GM21381 (cell line): ENCODE results near the gene BOC.

ENCODE experiments used
- ATAC-seq: cut with Tn5 transposase; IDR thresholded peaks from one replicate; pipeline ENCODE4 v1.9.1; 2021; ENCODE audit warnings: mild to moderate bottlenecking, moderate library complexity; ENCODE audit not compliant: unreplicated experiment

The BOC gene

DNA sequence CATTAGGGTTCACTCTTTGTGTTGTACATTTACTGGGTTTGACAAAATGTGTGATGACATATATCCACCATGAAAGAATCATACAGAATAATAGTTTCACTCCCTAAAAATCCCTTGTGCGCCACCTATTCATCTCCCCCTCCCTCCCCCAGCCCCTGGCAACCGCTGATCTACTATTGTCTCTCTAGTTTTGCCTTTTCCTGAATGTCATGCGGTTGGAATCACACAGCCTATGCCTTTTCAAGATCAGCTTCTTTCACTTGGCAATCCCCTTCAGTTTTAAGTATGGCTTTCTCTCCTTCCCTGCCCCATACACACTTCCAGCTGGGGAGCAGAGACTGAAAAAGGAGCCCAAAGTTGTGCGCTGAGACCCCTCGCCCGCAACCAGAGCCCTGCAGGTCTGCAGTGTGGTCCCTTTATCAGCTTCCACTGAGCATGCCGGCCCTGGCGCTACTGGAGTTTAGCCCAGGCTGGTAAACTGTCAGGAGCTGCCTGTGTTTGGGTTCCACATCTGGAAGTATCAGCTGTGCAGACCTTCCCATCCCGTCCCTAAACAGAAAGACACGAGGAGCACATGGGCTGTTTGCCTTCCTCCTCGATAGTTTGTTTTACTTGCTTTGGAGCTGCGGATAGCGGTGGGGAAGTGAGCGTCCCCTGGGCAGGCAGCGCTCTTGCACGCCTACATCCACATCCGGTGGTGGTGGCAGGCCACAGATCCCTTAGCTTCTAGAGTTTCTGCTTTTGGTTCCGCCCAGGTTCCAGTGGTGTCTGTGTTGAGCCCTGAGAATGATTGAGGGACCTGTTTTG lies 12.3 kb downstream of the BOC start:
- ATAC-seq, result no peak

DNA sequence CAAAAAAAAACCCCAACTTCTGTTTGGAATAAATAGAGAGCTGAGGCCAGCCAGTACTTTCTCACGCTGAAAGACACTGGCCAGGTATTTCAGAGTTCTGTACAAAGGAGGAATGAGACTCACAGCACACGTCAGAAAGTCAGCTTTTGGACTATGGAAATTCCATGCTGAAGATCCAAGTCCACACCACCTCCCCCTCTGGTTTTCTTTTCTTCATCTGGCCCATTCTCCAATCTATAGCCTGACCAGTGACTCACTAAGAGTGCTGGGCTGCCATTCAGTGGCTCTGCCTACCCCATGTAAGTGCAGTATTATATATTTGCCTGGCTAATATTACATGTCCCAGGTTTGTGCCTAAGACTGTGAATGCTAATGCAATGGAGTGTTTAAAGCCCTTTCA lies 13.9 kb downstream of the BOC start:
- no peak for ATAC-seq

DNA sequence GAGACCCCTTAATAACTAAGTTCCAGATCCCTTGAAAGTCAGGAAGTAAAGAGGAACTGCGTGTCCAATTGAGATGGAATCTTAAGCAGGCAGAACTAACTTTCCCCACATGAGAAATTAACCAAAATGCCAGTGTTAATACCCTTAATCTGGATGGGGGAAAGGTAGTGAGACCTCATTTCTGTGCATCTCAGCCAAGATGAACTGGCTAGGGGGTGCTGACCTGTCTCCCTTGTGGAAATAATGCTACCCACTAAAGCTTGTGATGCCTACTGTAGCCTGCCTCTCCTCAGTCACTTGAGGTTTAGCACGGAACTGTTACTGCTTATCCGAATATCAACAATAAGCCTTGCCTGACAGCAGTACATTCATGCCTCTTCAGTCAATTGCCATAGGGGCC lies 15.1 kb downstream of the BOC start:
- ATAC-seq, result no peak

DNA sequence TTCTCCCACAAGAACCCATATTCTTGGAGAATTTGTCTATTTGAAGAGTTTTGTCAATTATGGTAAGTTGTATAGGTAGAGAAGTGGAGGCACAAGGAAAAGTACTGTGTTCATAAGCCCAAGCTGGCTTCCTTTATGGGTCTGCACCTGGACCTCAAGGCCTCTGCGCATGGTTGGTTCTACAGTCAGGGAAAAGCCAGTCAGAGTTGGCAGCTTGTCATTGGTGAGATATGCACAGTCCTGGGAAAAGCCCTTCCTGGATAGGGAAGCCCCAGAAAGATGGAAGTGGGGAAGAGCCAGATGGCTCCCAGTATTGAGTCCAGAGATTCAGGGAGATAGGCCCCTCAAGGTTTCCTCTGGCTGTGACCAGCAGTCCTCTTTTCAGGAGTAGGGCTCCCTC lies 15.8 kb downstream of the BOC start:
- no peak for ATAC-seq

DNA sequence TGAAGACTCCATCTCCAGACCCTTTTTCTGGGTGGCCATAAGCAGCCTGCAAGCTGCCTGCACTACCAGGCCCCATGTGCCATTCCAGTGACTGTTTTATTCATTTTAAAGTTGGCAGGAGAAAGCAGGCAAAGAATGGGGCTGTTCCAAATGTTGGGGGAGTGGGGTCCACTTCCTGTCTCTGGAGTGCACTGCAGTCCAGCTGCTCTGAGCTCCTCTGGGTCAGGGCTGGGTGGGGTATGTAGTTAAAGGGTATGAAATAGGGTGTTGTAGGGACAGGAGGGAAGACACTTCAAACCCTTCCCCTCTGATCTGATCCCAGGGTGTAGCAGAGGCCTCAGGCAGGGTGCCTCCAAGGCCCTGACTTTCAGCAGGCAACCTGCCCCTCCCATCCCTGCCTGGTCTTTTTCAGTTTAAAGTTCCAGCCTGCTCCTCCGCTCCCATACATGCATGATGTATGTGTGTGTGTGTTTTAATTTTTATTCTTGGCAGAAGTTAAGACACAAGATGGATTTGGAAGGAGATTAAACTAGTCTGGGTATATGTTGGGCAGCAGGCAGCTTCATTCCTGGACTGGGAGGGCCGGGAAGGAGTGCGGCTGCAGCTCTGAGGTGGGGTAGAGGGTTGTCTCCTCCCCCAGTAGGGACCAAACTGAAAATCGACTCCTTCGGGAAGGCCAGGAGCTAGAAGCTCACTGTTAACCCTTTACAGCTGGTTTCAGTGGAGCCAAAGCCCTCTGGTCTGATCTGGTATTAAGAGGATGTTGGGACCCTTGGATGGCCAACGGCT lies 17.3 kb downstream of the BOC start:
- no peak for ATAC-seq

DNA sequence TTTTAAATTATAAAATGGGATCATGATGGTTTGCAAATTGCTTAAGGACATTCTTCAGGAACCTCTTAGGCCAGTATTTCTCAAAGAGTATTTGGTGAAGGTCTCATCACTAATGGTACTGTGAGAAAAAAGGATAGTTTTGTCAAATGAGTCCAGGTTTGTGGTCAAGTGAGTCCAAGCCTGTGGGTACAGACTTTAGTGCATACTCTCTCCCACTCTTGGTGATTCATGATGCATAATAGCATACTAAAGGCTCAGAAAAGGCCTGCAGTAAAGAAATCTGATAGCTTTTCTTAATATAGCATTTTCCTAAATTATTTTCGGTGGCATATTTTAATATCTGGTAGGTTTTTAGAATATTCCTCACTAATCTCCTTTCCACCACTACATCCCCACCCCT lies 20.0 kb downstream of the BOC start:
- ATAC-seq, result no peak

DNA sequence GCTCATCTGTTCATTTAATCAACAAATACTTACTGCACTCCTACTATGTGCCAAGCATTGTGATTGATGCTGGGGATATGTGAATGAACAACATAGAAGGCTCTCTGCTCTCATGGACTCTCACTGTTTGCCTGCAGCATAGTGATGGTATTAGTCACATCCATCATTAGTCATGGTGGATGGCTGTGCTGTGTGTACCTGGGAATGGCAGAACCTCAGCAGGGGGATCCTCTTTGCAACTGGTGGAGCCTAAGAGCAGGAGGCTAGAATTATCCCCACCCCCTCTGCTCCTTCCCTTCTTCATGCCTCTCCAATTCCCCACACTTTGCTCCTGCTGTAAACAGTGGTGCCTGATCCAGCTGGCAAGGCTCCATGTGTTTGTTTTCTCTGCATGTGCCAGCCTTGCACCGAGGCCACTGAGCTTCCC lies 20.5 kb downstream of the BOC start:
- ATAC-seq, result no peak

DNA sequence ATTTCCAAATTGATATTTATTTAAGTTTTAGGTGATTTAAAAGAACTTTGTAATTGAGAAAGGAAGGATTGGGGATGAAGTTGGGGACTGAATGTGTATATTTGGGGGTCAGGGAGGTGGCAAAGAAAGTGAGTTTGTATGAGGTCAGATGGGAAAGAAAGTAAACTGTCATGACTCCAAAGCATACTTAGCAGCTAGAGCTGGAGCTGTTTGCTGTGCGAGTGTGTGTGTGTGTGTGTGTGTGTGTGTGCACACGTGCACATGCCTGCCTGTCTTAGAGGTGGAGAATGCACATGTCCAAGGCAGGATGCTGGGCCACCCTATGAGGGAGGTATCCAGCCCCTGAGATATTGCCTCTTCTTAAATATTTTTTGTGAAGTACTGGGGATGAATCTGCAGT lies 21.0 kb downstream of the BOC start:
- ATAC-seq, result no peak

DNA sequence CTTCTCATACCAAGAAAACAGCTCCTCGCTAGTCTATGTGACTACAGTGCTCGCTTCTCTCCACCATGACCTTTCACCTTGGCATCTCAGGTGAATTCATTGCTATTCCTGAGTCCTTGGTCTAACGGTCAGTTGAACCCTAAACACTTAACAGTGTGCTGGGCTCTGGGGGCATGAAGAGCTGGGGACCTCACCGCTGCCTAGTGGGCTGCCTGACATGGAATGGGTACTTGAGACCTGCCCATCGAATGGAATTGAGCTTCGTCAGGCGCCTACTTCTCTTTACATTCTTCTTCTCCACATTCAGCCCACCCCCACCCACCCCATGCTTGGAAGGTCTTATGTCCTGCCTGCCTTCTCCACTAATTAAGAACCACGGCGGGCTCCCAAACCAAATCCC lies 22.1 kb downstream of the BOC start:
- no peak for ATAC-seq

DNA sequence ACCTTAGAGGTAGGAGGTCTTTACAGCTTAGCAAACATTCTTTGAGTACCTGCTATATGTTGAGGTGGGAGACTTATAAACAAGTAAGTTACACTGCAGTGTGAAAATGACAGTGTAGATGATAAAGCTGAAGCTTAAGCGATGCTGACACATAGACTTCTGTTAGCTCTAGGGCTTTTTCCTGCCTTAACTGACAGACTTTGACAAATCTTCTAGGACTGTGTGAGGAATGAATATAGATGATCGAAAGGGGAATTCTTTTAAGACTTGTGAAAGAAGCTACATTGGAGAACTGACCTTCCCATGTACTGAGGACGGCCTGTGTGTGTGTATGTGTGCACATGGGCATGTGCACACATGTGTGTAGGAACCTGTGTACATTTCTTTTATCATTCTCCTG lies 22.7 kb downstream of the BOC start:
- no peak for ATAC-seq

DNA sequence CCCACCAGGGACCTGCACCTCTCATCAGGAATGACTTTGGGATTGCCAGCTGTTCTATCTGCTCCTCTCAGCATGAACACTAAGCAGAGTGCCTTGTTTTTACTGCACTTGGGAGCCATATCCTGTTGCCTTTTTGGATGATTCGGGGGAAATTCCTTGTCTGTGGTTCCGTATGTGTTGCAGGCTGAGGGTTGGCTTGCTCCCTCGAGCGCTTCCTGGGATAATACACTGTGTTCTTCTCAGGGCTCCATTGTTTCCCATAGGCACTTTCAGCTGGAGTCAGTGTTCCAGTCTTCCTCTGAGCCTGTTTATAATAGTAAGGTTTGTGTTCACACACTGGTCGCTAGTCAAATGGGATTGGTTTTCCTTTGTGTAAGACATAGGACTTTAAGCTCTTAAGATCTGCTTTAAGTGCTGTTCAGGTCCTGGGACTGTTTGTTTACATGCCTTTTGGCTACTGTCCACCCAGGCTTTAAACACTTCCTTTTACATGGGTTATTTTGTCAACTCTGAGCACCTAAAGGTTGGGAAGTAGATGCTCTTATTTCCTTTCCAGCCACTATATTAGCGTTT lies 23.4 kb downstream of the BOC start:
- no peak for ATAC-seq

DNA sequence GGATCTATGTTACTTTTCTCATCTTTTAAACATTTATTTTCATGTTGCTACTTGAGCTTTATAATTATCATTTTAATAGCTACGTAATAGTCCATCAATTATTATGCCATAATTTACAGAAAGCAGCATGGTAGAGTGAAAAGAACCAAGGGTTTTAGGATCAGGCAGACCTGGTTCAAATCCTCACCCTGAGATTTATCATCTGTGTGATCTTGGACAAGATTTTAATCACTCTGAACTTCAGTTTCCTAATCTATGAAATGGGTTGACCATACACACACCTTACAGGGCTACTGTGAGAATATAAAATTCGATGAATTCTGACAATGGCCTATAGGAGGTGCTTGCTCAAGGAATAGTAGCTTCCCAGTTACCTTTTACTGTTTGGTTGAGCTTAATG lies 27.1 kb downstream of the BOC start:
- no peak for ATAC-seq

DNA sequence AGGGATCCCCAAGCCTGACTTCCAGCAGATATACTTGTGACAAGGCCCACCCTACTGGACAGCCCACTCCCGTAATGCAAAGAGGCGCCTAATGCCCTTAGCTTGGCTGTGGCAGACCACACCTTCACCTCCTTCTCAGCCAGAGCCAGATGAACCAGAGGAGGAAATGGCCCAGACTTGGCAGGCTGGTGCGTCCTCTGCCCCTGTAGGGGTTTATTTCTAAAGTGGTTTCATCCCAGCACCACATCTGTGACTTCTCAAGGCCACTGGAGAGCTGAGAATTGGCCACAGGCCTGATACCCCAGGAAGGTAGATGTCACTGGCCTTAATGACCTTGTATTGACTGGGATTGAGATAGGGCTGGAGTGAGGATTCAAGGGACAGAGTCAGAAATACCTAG lies 29.5 kb downstream of the BOC start:
- no peak for ATAC-seq

DNA sequence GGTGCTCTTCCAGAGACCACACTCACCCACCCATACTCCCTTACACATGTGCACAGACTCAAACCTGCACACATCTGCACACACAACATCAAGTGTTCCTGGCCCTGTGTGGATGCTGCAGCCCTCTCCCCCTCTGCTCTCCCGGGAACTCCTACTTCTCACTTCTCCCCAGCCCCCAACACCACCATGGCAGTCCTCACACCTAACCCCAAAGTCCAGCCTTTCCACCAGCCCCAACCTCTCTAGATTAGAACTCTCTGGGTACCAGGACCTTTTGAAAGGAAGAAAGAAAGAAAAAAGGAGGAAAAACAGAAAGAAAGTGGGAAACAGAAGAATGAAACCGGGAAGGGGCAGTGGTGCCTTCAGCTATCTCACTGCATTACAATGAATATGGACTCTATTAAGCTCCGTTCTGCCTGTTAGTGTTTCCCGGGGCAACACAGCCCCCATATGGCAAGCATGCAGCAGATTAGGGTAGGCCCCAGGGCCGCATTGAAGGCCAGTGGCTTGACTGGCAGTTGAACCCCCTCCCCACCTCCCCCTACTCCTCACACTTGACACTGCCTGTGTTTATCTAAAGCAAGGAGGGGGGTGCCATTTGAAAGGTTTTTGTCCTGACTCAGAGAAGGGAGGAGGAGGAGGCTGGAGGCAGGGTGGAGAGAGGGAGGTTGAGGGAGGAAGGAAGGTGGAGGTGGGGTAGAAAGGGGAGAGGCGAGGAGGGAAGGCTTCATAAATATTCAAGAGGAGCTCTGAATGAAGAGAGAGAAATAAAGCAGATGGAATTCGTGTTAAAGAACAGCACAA lies 30.1 kb downstream of the BOC start:
- ATAC-seq, result no peak

DNA sequence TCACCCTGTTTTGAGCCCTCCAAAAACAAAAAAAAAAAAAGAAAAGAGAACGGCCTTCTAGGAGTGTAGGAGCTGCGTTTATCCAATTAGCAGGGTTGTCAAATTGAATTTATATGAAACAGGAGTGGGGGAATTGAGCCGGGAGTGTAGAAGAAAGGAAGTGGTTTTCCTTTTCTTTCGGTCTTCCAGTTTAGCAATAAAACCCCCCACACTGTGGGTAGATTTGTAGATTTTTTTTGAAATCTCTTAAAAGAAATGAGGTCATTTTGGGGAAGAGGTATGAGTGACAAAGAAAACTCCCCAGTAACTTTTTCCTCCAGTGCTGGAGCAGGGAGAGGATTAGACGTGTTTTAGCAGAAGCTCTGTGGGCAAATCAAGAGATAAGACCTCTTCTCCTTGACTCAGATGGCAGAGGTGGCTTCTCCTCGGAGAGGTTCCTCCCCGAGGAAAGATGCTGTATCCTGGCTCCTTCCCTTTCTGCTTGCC lies 30.8 kb downstream of the BOC start:
- ATAC-seq, result no peak

DNA sequence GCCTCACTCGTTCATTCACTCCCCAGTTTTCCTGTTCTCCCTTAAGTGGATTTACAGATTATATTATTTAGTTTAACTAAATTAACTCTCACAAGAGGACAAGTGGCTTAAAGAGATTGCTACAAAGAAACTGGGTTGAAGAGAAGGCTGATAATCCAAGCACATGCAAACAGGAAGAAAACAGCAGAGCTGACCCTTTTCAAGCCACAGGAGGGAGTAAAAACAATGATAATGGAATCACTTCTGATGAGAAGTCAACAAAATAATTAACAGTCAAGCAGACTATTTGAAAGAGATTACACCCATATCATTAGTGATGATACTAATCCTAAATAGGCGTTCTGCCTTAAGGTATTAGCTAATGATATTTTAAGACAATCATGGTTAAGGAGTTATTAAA lies 31.7 kb downstream of the BOC start:
- ATAC-seq, result no peak

DNA sequence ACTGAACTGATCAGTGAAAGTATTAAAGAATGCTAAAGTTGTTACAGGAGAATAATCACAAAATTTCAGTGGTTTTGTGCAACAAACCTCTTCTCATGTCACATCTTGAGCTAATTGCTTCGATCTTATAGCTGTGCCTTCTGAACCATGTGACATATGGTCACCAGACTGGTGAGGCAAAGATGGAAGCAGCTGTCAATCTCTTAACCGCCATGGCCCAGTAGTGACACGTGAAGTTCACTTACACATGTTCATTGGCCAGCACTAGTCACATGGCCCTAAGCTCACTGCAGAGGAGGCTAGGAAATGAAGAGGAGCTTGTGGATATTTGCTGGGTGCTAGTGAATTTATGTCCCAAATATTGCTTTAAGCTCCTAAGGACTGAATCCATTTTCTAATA lies 32.5 kb downstream of the BOC start:
- no peak for ATAC-seq

DNA sequence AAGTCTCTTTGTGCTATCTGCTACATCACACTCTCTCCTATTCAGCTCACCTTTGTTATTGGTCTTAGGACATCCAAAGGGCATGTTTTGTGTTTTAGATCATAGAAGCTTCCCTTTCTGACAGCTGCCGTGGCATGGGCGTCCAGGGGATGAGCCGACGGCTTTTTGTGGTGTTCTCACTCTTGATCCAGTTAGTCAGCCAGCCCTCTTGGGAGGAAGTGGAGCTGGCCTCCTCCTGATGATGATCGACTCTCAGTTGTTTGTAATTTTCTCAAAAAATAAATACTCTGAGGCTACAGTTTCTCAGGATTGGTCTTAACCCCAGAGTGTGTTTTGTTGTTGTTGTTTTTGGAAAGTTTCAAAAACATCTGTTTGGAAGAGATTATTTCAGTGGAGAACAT lies 34.4 kb downstream of the BOC start:
- no peak for ATAC-seq

DNA sequence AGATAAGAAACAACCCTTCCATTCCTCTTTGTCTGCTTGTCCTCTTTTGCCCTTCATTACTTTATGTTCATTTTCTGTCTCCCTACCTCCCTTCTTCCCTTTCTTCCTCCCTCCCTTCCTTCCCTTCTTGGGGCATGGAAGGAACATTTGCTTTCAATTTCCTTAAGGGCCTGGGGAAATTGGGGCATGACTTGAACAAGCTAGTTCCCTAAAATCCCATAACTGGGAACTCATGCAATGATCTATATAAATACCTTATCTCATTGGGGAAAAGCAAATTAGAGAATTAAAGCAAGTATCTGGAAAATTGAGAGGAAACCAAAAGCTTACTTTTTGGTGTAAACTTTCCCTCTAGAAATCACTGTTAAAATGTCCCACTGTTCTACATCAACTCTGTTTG lies 35.7 kb downstream of the BOC start:
- no peak for ATAC-seq

DNA sequence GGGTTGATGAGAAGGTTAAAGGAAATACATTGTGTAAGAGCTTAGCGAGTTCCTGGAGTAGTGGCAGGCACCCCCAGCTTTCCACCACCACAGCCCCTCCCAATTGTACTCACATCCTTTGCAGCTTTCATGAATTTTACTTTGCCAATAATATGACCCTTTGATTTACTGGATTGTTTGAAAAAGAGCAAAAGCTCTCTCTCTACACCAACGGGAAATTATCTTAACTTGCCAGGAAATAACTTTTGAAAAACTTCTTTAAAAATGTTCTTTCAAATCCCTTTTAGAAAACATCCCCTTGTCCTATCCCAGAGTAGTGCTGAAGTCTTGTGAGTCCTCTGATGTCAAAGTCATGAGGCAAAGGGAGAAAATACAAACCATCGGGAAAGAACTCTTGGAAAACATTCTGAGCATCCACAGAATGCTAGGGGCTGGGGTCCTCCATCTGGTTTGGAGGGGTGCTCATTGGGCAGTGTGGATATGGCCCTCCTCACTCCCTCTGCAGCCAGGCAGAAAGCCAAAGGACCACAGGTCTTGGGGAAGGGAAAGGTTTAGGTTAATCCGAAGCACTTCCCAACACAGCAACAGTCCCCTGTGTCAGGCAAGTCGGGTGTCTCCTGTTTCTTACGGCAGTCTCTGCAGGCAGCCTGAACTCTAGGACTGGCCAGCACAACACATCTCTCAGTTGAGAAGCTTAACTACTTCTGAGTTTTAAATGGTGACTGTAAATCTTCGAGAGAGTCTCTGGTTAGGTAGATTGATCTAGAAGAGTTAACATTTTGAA lies 36.5 kb downstream of the BOC start:
- ATAC-seq, result no peak
